GM12878 (cell line): ENCODE data around the gene EMP1. TPM values are rescaled to one million over a fixed set of nuclear protein-coding genes. Genes with fewer than 3 reads are reported as not detected.

Experiments
- ATAC-seq: fragments of 200-7000 bp; cut with Tn5 transposase; 3 replicates; pipeline ENCODE4 v1.9.1; 2020; ENCODE audit warnings: mild to moderate bottlenecking, moderate library complexity
- BruUV-seq: library from RNA; stranded (reverse); fragments of 400-500 nt; replicated peaks from 2 replicates; lab custom pipeline; 2021; lab: Mats Ljungman, UMichigan
- CTCF ChIA-PET: fragments of 300-600 bp; sonication (Branson Sonifier 250); formaldehyde crosslinking; extraction: SDS; loops from one replicate; lab custom pipeline; 2021; ENCODE audit warnings: inconsistent platforms; lab: Yijun Ruan, JAX
- POLR2A ChIA-PET: fragments of 350-600 bp; formaldehyde crosslinking; extraction: SDS; loops from one replicate; lab custom pipeline; 2021; ENCODE audit warnings: inconsistent platforms; lab: Charles Lee
- RAD21 ChIA-PET: fragments of 300-600 bp; sonication (Branson Sonifier 250); formaldehyde crosslinking; loops from one replicate; lab custom pipeline; 2023; ENCODE audit warnings: antibody characterized with exemption; ENCODE audit not compliant: unreplicated experiment; lab: Charles Lee
- SMC1A ChIA-PET: fragments of 300-600 bp; sonication (Branson Sonifier 250); formaldehyde crosslinking; loops from one replicate; lab custom pipeline; 2023; ENCODE audit not compliant: unreplicated experiment, uncharacterized antibody; lab: Charles Lee
- DNase-seq: peaks from one replicate; pipeline ENCODE4 v3.0.0-alpha.2; 2011; ENCODE audit warnings: low read depth, low spot score
- FAIRE-seq: peaks from 3 replicates; lab custom pipeline; 2011; peaks lifted over from hg19 to GRCh38; lab: Jason Lieb, UNC
- H2AFZ ChIP-seq: 2 replicates; pipeline ENCODE4 v1.6.0; 2011; ENCODE audit warnings: low read depth, low read length, control low read depth; ENCODE audit not compliant: control insufficient read depth
- H3K27ac ChIP-seq: 2 replicates; pipeline ENCODE4 v1.5.1; 2011; ENCODE audit warnings: control low read depth; ENCODE audit not compliant: control insufficient read depth, insufficient read depth
- H3K27me3 ChIP-seq, 2 experiments: replicated peaks in 1 of 2; 2 replicates each; pipeline versions ENCODE4 v1.6.0 to v1.6.1; 2011; ENCODE audit warnings: low read length in 1 of 2; ENCODE audit not compliant: control insufficient read depth in 2 of 2, insufficient read depth in 2 of 2
- H3K36me3 ChIP-seq, 2 experiments: 2 replicates each; pipeline ENCODE4 v1.5.1; 2011; ENCODE audit warnings: low read length in 1 of 2; ENCODE audit not compliant: control insufficient read depth in 2 of 2, insufficient read depth in 2 of 2
- H3K4me1 ChIP-seq: 2 replicates; pipeline ENCODE4 v1.6.1; 2011; ENCODE audit warnings: mild to moderate bottlenecking, low read length, moderate library complexity, mixed read lengths; ENCODE audit not compliant: control insufficient read depth, insufficient read depth
- H3K4me2 ChIP-seq: 2 replicates; pipeline ENCODE4 v1.6.0; 2011; ENCODE audit warnings: control low read depth; ENCODE audit not compliant: control insufficient read depth, insufficient read depth
- H3K4me3 ChIP-seq: fragments of 200-600 bp; sonication (generic); 2 replicates; pipeline ENCODE4 v1.5.1; 2016
- H3K79me2 ChIP-seq: 2 replicates; pipeline ENCODE4 v1.6.0; 2011; ENCODE audit warnings: low read length; ENCODE audit not compliant: control insufficient read depth, insufficient read depth
- H3K9ac ChIP-seq: 2 replicates; pipeline ENCODE4 v1.8.0; 2011; ENCODE audit warnings: low read length, control low read depth, mixed read lengths; ENCODE audit not compliant: control insufficient read depth, insufficient read depth
- H3K9me3 ChIP-seq: replicated peaks from 3 replicates; pipeline ENCODE4 v1.5.1; 2011; ENCODE audit warnings: mild to moderate bottlenecking, low read length; ENCODE audit not compliant: control insufficient read depth, insufficient read depth
- H4K20me1 ChIP-seq: 2 replicates; pipeline ENCODE4 v1.6.0; 2011; ENCODE audit not compliant: control insufficient read depth, insufficient read depth
- EED ChIP-seq: sonication (generic); IDR thresholded peaks from 2 replicates; pipeline ENCODE4 v1.6.1; 2016; ENCODE audit warnings: antibody characterized with exemption, low read depth
- FOS ChIP-seq: IDR thresholded peaks from 3 replicates; pipeline ENCODE4 v1.6.1; 2011; ENCODE audit warnings: borderline replicate concordance; ENCODE audit not compliant: insufficient read length; ENCODE audit errors: extremely low read depth
- KAT2A ChIP-seq: conservative IDR thresholded peaks from 2 replicates; pipeline ENCODE4 v1.6.1; 2011; ENCODE audit warnings: low read depth, low read length; ENCODE audit not compliant: control insufficient read depth
- MYB ChIP-seq: fragments of 150-350 bp; IDR thresholded peaks from 2 replicates; pipeline ENCODE4 v1.6.1; 2014; ENCODE audit warnings: mild to moderate bottlenecking, low read depth, low read length, borderline replicate concordance
- NR2C2 ChIP-seq: IDR thresholded peaks from 2 replicates; pipeline ENCODE4 v1.6.1; 2011; ENCODE audit warnings: borderline replicate concordance, low read depth; ENCODE audit not compliant: control insufficient read depth, insufficient read length
- RB1 ChIP-seq: fragments of 450-650 bp; formaldehyde crosslinking; IDR thresholded peaks from 2 replicates; pipeline ENCODE4 v1.6.1; 2017; ENCODE audit warnings: mild to moderate bottlenecking, borderline replicate concordance
- REST ChIP-seq: IDR thresholded peaks from 2 replicates; pipeline ENCODE4 v1.6.1; 2012; ENCODE audit warnings: mild to moderate bottlenecking, low read depth, low read length
- SIN3A ChIP-seq: IDR thresholded peaks from 2 replicates; pipeline ENCODE4 v1.6.1; 2012; ENCODE audit warnings: low read depth, low read length, improper control_type of control experiment
- SREBF1 ChIP-seq: IDR thresholded peaks from 2 replicates; pipeline ENCODE4 v1.6.1; 2012; ENCODE audit warnings: mild to moderate bottlenecking, low read length
- SUZ12 ChIP-seq: fragments of 200-600 bp; sonication (generic); IDR thresholded peaks from one replicate; pipeline ENCODE4 v1.6.1; 2018; ENCODE audit warnings: antibody characterized with exemption, mild to moderate bottlenecking; ENCODE audit not compliant: unreplicated experiment
- YBX1 ChIP-seq: fragments of 450-650 bp; IDR thresholded peaks from 2 replicates; pipeline ENCODE4 v1.6.1; 2016; ENCODE audit warnings: antibody characterized with exemption
- YY1 ChIP-seq: IDR thresholded peaks from 2 replicates; pipeline ENCODE4 v1.6.1; 2011; ENCODE audit warnings: low read depth, mild to moderate bottlenecking, low read length
- WGBS: methylation state at CpG from one replicate; pipeline ENCODE4 v1.1.6; 2016; ENCODE audit warnings: low lambda C conversion rate; ENCODE audit not compliant: insufficient replicate concordance, insufficient coverage; ENCODE audit errors: missing lambda C conversion rate; 5-methylcytosine and 5-hydroxymethylcytosine counted together
- in situ Hi-C: fragments of 300-500 bp; cut with MboI; formaldehyde crosslinking; loops from 9 replicates; pipeline ENCODE4 v1.14.3; 2018; ENCODE audit warnings: mixed read lengths
- intact Hi-C: fragments of 100-400 bp; cut with micrococcal nuclease; formaldehyde crosslinking; loops from one replicate; pipeline ENCODE4 v1.14.2; 2022; ENCODE audit not compliant: unreplicated experiment
- polyA plus RNA-seq, 11 experiments: library from polyadenylated mRNA; depleted of rRNA in 4 of 11; unstranded in 6 of 11; stranded (reverse) in 5 of 11; fragments of >200 nt; fragmentation: Nextera tagmentation in 4 of 11; fragmentation: Illumina TruSeq in 1 of 11; extraction: Ambion mirVana in 4 of 11; extraction: Trizol in 1 of 11; gene quantifications; 1 replicate in 1 of 11; 2 replicates in 10 of 11; pipeline versions ENCODE4 v1.2.1 to v1.2.3, GENCODE V29; 2011 to 2016; ENCODE audit warnings: inconsistent platforms in 2 of 11, missing spikeins in 2 of 11, low read depth in 1 of 11
- total RNA-seq, 4 experiments: library from RNA; depleted of rRNA in 3 of 4; stranded (reverse); fragments of >200 nt in 3 of 4; fragmentation: Illumina TruSeq in 1 of 4; extraction: Trizol in 1 of 4; gene quantifications; 2 replicates each; pipeline versions ENCODE4 v1.2.1 to v1.2.3, GENCODE V29; 2013 to 2021
- TF ChIP-seq, protein P1 (sequence below): fragments of 450-650 bp; formaldehyde crosslinking; IDR thresholded peaks from 2 replicates; pipeline ENCODE4 v1.5.0; 2022; ENCODE audit warnings: mild to moderate bottlenecking, missing genetic modification characterization

EMP1 gene
- total and polyA plus RNA-seq, 10 of the 15 experiments (the other 5 are each of a cell fraction or from before 2014, with no cell fraction given): 0.09 to 0.90 (median 0.25) TPM; not detected in 1

GRCh38 chr12:13198241-13198640 is 1.7 kb downstream of the EMP1 start:
- in situ Hi-C loops: no loop called here
- no peak overlapping the region for H3K9ac ChIP-seq
- BruUV-seq: no TSS peak
- TF ChIP-seq, protein P1, sequence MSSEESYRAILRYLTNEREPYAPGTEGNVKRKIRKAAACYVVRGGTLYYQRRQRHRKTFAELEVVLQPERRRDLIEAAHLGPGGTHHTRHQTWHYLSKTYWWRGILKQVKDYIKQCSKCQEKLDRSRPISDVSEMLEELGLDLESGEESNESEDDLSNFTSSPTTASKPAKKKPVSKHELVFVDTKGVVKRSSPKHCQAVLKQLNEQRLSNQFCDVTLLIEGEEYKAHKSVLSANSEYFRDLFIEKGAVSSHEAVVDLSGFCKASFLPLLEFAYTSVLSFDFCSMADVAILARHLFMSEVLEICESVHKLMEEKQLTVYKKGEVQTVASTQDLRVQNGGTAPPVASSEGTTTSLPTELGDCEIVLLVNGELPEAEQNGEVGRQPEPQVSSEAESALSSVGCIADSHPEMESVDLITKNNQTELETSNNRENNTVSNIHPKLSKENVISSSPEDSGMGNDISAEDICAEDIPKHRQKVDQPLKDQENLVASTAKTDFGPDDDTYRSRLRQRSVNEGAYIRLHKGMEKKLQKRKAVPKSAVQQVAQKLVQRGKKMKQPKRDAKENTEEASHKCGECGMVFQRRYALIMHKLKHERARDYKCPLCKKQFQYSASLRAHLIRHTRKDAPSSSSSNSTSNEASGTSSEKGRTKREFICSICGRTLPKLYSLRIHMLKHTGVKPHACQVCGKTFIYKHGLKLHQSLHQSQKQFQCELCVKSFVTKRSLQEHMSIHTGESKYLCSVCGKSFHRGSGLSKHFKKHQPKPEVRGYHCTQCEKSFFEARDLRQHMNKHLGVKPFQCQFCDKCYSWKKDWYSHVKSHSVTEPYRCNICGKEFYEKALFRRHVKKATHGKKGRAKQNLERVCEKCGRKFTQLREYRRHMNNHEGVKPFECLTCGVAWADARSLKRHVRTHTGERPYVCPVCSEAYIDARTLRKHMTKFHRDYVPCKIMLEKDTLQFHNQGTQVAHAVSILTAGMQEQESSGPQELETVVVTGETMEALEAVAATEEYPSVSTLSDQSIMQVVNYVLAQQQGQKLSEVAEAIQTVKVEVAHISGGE: no peak
- no peak for TF ChIP-seq YY1
- TF ChIP-seq MYB: no peak
- TF ChIP-seq REST: no peak
- no peak for TF ChIP-seq SREBF1
- no peak for TF ChIP-seq KAT2A
- no peak for TF ChIP-seq SUZ12
- no peak for TF ChIP-seq RB1
- TF ChIP-seq NR2C2: no peak
- no peak for TF ChIP-seq FOS
- no peak for TF ChIP-seq SIN3A
- no peak for TF ChIP-seq YBX1
- TF ChIP-seq EED: no peak
- TF ChIP-seq, all 136 proteins: peak for 0
- Histone ChIP-seq H3K36me3 (no peaks in the 10 kb centered on the region), H3K9me3 (no peaks in the 10 kb centered on the region), H3K4me2 (no peak overlapping the region), H4K20me1 (no peaks in the 10 kb centered on the region), H3K27ac (no peak overlapping the region), H3K4me3 (no peak overlapping the region), H3K27me3 (peaks cover 4 to 16% of the 10 kb centered on the region in 2 experiments), H3K4me1 (no peaks in the 10 kb centered on the region), H2AFZ (no peak overlapping the region), H3K79me2 (no peaks in the 10 kb centered on the region)
- no peak for ATAC-seq
- ChIA-PET SMC1A (no interaction called here), POLR2A (no interaction called here), RAD21 (no interaction called here), CTCF (no interaction called here)
- 20% methylated on average over 4 of the region's 4 CpGs for WGBS
- intact Hi-C loops: no loop called here
- FAIRE-seq: no peak
- DNase-seq: no peak
